Measurements from ENCODE around the gene IRX1.

DNA sequence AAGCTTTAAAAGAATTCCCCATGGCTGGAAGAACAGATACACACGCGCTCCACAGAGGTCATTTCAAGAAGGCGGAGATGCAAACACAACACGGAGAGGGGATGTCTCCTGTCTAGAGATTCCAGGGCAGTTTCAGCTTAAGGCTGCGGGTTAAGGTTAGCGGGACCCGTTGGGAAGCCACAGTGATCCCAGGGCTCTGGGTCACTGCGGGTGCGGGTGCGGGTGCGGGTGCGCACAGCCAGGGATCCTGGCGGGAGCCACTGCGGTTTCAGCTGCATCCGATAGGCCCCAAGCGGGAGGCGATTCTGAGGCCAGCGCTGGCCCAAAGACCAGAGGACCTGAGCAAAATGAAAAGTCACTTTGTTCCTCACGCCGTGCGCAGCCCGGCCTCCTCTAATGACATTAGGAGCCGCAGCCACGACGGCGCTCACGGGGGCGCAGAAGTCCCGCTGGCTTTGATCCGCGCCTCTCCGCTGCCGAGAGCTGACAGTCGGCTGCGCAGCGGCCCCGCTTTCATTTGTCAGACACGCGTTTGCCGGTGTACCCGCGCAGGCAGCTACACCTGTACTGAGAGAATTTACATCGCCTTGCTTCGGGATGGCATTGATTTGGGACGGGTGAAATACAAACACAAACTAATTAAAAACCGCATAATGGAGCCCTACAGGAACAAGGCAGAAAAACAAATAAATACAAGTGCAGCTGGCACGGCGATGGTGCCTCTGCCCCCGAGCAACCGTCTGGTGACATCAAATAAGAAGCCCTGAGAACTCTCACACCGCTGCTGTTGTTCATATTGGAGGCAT, 5.3 kb upstream of the IRX1 start:
- TF ChIP-seq POLR2A (IDR thresholded peaks at IDR 0.05; ENCODE audit: low read depth, low read length) (no peak), TAF1 (IDR thresholded peaks at IDR 0.05; ENCODE audit: borderline replicate concordance, low read depth, low read length) (no peak), POLR2AphosphoS5 (IDR thresholded peaks at IDR 0.05; ENCODE audit: low read depth, low read length) (no peak)
